AG09309 (cell line): ENCODE results near the gene FRMPD1.

Experiments
- DNase-seq: peaks from one replicate; pipeline ENCODE4 v3.0.0-alpha.2; 2010; ENCODE audit warnings: low read depth
- H3K4me3 ChIP-seq: 2 replicates; pipeline ENCODE4 v1.5.1; 2011; ENCODE audit warnings: mild to moderate bottlenecking, low read depth, low read length, moderate library complexity; ENCODE audit not compliant: control insufficient read depth
- TF ChIP-seq, protein P1 (sequence below): IDR thresholded peaks from 2 replicates; pipeline ENCODE4 v1.5.1; 2011; ENCODE audit warnings: mild to moderate bottlenecking, low read depth, low read length, inconsistent platforms; ENCODE audit not compliant: insufficient read depth, control insufficient read depth; ENCODE audit errors: missing control alignments

FRMPD1 gene

DNA sequence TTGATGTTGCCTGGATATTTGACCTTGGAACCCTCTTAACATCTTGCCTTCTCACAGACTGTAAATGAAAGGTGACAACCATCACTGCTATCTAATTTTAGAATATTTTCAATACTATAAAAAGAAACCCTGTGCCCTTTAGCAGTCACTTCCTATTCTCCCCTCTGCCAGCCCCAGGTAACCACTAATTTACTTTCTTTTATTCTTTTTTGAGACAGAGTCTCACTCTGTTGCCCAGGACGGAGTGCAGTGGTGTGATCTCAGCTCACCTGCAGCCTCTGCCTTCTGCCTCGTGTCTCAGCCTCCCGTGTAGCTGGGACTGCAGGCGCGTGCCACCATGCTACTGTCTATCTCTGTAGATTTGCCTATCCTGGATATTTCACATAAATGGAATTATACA is 43.6 kb downstream of the FRMPD1 start:
- TF ChIP-seq, protein P1, sequence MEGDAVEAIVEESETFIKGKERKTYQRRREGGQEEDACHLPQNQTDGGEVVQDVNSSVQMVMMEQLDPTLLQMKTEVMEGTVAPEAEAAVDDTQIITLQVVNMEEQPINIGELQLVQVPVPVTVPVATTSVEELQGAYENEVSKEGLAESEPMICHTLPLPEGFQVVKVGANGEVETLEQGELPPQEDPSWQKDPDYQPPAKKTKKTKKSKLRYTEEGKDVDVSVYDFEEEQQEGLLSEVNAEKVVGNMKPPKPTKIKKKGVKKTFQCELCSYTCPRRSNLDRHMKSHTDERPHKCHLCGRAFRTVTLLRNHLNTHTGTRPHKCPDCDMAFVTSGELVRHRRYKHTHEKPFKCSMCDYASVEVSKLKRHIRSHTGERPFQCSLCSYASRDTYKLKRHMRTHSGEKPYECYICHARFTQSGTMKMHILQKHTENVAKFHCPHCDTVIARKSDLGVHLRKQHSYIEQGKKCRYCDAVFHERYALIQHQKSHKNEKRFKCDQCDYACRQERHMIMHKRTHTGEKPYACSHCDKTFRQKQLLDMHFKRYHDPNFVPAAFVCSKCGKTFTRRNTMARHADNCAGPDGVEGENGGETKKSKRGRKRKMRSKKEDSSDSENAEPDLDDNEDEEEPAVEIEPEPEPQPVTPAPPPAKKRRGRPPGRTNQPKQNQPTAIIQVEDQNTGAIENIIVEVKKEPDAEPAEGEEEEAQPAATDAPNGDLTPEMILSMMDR: no peak
- no peak for DNase-seq
- H3K4me3 ChIP-seq: no peak overlapping the region

DNA sequence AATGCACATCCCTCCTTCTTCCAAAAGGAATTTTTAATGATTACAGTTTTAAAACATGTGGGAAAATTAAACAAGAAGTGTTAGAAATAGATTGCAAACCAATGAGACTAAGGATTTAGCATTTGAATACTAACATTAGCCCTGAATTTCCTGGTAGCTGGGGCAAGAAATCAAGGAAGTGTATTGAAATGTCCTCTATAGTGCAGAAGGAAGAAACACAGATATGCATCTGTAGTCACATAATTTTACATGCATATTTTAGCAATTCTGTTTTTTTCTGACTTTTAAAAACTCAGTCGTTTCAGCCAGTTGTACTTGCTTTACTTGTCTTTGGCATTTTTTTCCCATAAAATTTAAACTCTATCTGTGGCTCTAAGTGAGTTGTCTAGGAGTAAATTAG is 45.8 kb downstream of the FRMPD1 start:
- no peak overlapping the region for H3K4me3 ChIP-seq
- TF ChIP-seq, protein P1: no peak
- DNase-seq: no peak

DNA sequence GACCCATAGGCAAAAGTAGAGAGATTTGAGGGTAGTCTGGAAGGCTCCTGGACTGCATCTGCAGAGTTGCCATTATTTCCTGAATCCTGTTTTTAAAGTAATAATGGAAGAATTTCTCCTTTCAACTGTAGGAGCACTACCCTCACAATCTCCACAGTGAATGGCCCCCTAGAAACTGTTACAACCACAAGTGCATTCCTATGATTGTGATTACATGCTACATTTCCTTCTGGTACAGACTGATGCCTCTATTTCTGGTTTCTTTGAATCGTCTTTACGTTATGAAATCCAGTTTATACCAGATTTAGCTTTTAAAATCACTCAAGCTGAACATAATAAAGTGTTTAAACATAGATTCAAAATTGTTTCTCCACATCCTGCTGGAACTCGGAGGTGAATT is 49.4 kb downstream of the FRMPD1 start:
- TF ChIP-seq, protein P1: no peak
- DNase-seq: no peak

DNA sequence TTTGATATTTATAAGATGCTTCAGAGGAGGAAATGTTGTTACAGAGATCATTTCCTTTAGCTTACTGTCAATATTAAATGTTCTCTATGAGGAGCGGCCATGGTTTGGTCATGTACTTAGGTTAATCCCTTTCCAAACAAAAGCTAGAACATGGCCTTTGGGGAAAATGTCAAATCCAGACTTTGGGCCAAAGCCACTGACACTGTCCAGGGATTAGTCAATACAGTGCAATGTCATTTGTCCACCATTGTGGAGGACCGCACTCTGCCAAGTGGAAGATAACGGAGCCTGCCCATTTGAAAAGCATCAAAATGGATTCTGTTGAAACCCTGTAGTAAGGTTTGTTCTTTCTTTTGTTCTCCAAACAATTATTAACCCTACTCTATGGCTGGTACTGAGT is 50.1 kb downstream of the FRMPD1 start:
- TF ChIP-seq, protein P1: no peak
- DNase-seq: no peak
- H3K4me3 ChIP-seq: no peak overlapping the region

More for the DNA sequence above, 49.4 kb downstream of the FRMPD1 start:
- no peak overlapping the region for H3K4me3 ChIP-seq

DNA sequence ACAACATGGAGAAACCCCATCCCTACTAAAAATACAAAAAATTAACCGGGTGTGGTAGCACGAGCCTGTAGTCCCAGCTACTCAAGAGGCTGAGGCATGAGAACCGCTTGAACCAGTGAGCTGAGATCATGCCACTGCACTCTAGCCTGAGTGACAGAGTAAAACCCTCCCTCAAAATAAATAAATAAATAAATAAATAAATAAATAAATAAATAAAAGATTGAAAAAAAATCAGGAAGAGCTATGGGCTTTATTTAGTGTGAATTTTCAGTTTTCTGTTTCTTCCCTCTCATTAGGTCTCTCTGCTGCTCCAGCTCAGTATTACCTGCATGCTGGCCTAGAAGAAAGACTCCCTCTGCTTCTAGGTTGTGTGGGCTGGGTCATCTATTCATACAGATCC is 55.0 kb downstream of the FRMPD1 start:
- no peak overlapping the region for H3K4me3 ChIP-seq
- TF ChIP-seq, protein P1: no peak
- DNase-seq: no peak

DNA sequence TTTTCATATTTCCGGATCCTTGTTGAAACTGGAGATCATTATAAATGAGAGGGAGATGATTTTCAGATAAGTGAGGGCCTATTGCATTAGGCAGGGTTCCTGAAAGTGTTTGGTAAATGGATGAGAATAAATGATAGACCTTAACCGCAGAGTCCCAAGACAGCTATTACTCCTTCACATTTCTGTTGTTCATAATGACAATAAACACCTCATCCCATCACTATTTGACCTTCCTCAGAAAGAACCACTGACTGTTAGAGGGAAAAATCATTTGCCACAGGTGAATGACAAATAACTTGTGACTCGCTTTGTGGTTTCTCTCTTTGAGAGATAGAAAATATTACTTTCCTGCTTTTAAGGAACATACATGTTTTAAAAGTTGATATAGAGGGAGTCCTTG is 55.5 kb downstream of the FRMPD1 start:
- no peak for DNase-seq
- TF ChIP-seq, protein P1: no peak

DNA sequence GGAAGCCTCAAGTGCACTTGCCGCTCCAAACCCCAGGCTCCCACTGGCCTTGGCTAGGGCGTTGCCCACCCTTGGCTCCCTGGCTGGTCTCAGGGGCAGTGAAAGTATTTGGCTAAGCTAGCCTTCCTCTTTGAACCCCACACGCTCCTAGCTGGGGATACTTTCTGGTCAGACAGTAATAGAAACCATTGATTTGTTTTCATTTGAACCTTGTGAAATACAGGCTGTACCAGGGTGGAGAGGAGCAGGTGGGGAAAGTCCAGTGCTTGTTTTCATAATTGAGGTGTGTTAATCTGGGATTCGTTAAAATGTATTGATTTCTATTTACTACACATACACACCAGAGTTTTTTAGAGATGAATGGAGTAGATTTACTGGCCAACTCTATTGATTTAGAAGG is 57.0 kb downstream of the FRMPD1 start:
- TF ChIP-seq, protein P1: no peak
- DNase-seq: no peak
- H3K4me3 ChIP-seq: no peak overlapping the region

More for the DNA sequence above, 55.5 kb downstream of the FRMPD1 start:
- no peak overlapping the region for H3K4me3 ChIP-seq
